Pulmonary artery endothelial cell (primary cell): ENCODE results near the gene FRMD4B. TPM values are rescaled to one million over a fixed set of nuclear protein-coding genes. Genes with fewer than 3 reads are reported as not detected.

Experiments
- DNase-seq: peaks from one replicate; pipeline ENCODE4 v3.0.0-alpha.2; 2011; ENCODE audit warnings: low read depth, low spot score
- total RNA-seq: library from RNA; depleted of rRNA; stranded (reverse); fragments of >200 nt; gene quantifications from 2 replicates; pipeline ENCODE4 v1.2.3, GENCODE V29; 2014

The FRMD4B gene
- total RNA-seq, 1 donor from 2014 or later, result 96.7 TPM

GRCh38 chr3:69204315-69204957 is 181.5 kb downstream of the FRMD4B start:
- DNase-seq, result no peak

DNA sequence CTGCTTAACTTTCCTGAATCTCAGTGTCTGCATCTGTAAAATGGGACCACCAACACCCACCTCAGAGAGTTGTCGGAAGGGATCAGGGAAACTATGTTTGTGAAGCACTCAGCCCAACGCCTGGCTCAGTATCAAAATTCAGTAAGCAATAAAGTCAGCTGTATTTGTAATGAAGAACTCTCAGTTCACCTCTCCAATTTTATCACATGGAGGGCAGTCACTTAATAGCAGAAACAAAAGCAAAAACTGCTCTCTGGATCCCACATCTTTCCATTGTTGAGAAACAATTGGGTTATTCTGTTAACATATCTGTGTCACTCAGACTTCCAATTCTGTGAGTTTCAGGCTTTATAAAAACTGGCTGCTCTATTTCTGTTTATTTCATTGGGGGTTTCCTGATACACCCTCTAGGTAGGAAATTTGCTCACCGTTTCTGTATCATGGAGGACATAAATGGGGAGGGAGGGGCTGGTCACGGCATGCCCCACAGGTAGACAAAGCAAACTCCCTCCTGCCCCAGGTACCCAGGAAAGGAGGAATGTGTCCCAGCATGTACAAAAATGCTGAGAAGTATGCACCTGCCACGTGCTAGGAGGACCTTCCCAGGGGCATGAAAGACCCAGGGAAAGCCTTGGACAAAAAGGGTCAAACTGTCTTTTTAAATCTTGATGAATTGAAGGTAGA is 182.1 kb downstream of the FRMD4B start:
- DNase-seq, result no peak

DNA sequence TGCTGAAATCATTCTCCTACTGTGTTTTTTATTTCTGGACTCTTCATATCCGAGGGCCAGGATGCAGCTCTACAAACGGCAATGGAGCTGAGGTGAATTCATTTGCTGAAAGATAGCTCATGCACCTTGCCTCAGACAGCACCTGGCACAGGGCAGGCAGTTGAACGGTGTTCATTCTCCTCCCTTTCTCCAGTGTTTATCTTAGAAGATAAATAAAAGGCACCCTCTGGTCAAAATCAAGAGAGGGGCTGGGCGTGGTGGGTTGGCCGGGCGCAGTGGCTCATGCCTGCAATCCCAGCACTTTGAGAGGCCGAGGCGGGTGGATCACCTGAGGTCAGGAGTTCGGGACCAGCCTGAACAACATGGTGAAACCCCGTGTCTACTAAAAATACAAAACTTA is 184.2 kb downstream of the FRMD4B start:
- no peak for DNase-seq

DNA sequence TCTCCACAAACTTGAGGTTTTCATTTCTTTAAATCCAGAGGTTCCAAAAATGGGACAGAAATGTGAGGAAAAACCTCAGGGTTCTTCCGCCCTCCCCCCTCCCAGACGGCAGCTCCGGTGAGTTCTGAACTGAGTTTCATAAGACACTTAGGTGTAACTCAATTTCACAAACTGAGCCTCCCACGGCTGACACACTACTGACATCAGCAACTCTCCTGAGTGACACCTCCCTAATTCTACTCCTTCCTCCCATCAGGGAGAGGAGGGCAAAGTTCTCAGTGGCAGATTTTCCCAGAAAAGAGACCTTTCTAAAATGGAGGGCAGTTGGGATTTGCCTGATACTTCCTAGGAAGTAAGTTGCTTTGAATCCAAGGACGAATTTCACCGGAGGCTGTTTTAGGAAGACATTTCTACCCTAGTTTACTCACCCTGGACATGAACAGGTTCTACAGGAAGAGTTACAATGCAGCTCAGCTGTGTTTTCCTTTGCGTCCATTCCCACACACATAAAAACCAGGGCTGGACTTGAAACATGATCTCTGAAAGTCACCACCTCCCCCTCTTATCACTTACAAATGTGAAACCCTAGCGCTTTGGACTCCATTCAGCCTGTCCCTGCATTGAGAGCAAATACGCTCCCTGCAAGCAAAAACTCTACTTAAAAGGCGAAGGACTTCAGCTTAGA is 185.4 kb downstream of the FRMD4B start:
- no peak for DNase-seq

DNA sequence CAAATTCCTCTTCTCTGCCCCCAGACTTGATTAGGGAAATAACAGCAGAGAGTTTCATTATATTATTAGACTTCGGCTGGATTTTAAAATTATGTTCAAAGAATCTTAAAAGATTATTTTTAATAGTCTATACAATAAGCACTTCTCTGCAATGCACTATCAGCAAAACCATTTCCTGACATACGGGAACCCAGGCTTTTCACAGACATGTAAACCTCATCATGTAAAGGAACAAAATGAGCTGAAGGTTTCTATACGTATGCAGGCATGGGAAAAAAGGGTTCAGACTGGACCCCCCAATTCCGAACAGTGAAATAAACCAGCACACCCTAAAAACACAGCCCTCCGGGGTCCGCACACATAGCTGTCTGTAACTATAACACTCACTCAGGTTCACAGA is 185.9 kb downstream of the FRMD4B start:
- no peak for DNase-seq

DNA sequence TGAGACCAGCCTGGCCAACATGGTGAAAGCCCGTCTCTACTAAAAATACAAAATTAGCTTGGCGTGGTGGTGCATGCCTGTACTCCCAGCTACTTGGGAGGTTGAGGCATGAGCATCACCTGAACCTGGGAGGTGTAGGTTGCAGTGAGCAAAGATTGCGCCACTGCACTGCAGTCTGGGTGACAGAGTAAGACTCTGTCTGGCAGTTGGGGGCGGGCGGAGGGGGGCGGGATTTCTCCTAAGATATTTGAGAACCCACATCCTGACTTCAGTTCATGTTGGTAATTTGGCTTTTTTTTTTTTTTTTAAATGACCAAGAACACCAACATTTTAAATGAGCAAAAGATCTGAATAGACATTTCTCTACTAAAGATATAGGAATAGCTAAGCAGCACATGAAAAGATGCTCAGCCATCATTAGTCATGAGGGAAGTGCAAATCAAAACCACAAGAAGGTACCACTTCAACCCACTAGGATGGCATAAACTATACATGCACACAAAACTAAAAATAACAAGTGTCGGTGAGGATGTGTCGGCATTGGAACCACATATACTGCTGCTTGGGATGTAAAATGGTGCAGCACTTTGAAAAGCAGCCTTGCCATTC is 187.9 kb downstream of the FRMD4B start:
- no peak for DNase-seq

- DNase-seq, result no peak
These were observed 188.4 kb downstream of the FRMD4B start for GRCh38 chr3:69197455-69197854.

DNA sequence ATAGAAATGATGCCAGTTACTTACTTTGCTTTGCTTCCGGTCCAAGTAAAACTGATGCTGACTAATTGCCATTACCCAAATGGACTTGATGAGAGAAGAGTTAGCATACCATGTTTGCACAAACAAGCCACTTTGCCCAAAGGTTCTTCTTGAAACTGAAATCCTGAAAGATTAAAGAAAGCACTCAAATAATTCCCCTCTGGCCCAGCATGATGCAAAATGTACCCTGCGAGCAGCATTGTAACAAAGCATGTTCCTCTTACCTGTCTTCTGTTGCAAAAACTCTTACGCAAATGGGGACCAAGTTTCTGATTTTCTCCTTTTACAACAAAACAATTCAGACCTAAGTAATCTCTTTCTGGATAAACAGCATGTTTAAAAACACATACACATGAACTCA is 189.0 kb downstream of the FRMD4B start:
- no peak for DNase-seq

DNA sequence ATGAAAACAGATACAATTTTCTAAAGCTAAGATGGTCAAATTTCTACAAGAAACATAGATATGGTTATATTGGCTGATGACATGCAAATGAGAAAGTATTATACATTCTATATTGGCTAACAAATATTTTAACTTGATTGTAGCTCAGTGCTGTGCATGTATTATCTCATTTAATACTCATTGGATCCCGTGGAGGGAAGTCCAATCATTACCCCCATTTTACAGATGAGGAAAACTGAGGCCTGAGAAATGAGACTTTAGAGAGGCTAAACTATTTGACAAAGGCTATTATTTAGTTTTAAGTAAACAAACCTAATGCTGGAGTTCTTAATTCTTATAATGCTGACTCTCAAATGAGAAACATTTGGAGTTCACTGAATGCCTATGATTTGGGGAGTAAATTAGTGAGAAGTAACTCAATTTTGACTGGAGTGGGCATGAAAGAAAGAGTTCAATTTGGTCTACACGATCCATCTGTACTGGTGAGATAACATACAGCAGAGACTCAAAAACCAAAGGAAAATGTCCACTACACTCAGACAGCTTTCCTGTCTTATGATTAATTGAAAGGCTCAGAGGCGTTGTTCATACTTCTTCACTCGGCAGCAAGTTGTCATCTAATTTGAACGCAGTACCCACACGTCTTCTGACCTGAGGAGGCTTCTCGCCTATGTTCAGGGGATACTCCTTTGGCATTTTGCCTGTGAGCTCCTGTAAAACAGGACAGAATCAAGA is 191.3 kb downstream of the FRMD4B start:
- no peak for DNase-seq

DNA sequence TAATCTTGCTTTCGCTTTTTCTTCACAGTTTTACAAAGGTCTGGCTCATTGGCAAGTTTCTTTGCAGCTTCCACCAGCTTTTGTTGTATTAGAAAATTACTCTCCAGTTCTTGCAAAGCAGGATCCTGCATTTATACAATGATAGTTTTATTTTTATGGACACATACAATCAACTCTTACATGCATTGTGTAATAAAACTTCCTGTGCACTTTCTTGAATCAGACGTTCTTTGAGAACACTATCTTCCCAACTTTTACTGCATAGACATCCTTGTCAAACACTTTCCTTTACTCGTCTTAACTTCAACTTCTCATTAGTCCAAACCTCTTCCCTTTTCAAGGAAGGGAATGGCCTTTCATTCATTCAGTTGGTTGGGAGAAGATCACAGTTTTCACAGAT is 192.1 kb downstream of the FRMD4B start:
- no peak for DNase-seq

- DNase-seq, result no peak
These were observed 194.4 kb downstream of the FRMD4B start for GRCh38 chr3:69191516-69191915.

- no peak for DNase-seq
These were observed 196.4 kb downstream of the FRMD4B start for GRCh38 chr3:69189487-69189886.

GRCh38 chr3:69186575-69187093 is 199.3 kb downstream of the FRMD4B start:
- DNase-seq, result no peak

GRCh38 chr3:69182588-69183316 is 203.1 kb downstream of the FRMD4B start:
- DNase-seq, result no peak

DNA sequence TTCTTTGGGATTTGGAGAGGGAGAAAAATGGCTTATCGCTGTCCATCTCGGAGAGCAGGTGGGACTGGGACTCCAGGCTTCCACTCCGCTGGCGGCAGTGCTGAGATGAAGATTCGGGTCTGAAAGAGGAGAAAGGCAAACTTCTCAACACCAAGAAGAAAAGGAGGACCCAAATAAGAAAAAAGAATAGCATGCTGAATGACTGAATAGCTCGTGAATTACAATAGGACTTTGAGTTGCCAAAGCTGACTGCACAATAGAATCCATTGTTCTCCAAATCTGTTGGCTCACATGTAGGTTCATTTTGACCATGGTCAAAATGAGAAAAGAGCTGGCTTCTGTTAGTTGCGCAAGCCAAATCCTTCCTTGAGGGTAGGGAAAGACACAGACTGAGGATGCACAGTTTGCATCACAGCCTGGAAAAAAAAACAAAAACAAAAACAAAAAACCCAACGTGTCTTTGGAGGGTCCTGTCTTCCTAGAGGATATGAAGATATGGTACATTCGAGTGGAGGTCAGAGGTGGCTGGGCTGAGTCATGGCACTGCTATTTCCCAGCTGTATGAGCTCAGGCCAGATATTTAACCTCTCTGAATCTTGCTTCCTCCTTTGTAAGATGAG is 204.2 kb downstream of the FRMD4B start:
- DNase-seq, result peak; percentile 91

- no peak for DNase-seq
These were observed 204.9 kb downstream of the FRMD4B start for GRCh38 chr3:69180869-69181591.

GRCh38 chr3:69179740-69180372 is 206.0 kb downstream of the FRMD4B start:
- DNase-seq, result no peak

DNA sequence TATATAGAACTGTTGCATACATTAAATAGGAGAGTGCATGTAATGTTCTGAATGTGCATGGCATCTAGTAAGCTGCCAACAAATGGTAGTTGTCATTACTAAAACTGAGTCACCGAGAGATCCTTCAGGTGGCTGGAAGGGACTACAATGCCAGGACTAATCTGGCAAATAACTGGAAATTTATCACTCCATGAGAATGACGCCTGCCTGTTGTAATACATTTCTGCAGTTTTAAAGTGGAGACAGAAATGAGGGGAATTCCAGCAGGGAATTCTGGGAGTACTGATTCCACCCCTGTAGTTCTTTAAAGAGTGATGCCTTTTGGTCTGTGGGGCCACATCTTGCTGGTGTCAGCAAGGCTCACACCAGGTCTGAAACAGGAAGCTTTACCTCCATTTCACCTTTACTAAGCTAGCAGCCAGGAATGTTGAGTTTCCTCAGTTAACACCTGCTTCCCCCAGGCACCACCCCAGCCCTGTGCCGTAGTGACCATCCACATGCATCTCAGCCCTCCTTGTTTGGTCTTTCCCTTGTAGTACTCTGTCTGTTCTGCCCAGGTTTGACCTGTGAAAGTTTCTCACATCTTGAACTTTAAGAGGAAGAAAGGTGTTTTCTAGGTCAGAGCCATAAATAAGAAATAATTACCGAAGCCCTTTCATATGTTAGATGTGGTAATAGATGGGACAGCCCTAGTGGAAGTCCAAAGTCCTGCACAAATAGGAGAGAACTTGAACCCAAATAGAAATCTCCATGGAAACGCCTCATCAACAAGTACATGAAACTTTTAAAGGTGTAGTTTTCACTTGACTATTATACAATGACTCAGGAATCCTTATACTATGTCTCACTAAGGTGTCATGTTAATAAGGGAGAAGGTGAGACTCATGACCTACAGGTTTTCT is 206.8 kb downstream of the FRMD4B start:
- no peak for DNase-seq
